ENCODE results near the gene EOMES.
A peak's percentile ranks its signal among the peaks of the same experiment; 100 is the strongest.

Gene EOMES

DNA sequence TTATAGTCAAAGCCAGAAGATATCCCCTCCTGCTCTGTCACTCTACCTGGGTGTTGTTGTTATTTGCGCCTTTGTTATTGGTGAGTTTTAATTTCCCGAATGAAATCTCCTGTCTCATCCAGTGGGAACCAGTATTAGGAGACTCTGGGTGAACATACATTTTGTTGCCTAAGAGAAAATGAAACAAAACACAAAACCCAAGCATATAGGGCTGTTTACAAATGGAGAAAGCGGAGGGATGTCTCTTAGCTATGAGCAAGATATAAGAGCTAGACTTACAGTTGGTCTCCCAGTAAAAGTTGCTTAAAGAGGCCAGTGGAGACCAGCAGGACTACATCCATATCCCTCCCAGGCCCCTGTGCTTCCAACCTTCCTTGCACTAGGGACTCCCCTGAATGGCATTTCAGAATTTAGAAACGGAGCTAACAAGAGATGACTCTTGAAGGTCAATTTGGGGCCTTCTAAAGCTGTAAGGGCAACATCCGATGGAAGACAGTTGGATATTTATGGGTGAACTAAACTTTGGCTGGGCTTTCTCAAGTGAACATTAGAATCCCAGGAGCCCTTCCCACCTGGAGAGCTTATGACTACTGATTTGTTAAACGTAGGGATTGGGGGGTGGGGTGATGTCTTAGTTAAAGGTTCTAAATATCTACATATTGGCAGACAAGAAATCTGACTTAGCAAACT, 2.7 kb downstream of the EOMES start:
- no peak for DNase-seq

DNA sequence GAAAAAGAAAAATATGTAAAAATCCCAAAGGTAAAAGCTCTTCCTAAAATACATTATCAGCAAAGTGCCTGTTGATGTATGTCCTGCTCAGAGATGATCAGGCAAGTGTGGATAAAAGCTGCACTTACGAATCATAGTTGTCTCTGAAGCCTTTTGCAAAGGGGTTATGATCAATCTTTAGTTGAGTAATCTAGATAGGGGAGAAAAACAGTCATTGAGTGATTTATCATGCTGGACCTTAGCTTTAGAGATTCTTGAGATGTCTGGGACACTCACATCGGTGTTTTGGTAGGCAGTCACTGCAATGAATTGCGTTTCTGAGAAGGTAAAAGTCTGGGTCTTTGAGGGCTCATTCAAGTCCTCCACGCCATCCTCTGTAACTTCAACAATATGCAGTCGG, 3.7 kb downstream of the EOMES start:
- no peak for DNase-seq

DNA sequence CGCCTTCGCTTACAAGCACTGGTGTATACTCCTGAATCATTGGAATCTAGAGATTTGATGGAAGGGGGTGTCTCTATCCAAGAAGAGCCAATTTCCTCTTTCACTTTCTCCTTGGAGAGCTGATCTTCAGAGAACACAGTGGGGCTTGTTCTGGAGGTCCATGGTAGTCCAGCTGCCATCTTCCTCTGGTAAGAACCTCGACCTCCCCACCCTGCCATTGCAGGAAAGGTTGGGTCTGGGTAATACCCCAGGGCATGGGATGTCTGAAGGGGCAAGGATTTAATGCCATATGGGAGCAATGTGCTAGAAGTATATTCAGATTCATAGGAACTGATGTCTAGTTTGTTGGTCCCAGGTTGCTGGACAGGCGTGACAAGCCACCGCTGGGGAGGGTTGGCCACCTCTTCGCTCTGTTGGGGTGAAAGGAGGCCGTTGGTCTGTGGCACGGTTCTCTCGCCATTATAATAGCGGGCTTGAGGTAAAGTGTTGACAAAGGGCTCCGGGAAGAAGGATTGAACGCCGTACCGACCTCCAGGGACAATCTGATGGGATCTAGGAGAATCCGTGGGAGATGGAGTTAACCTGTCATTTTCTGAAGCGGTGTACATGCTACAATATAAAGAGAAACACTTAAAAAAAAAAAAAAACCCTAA, 4.8 kb downstream of the EOMES start:
- no peak for DNase-seq

DNA sequence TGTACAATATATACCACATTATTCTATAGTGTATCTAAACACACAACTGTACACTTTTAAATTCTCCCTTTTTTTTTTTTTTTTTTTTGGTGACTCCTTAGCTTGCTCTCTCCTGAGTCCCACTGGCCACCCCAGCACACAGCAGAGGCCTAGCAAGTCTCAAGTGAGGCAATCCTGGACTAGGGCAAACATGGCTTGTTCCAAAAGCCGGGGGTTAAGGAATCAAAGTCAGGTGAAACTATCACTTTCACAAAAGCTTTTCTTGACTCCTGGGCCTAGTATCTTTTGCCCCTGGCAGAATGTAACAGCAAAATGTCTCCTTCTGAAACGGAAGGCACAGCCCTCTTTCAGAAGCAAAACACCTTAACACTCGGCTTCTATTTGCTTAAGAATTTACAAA, 5.8 kb downstream of the EOMES start:
- no peak for DNase-seq

DNA sequence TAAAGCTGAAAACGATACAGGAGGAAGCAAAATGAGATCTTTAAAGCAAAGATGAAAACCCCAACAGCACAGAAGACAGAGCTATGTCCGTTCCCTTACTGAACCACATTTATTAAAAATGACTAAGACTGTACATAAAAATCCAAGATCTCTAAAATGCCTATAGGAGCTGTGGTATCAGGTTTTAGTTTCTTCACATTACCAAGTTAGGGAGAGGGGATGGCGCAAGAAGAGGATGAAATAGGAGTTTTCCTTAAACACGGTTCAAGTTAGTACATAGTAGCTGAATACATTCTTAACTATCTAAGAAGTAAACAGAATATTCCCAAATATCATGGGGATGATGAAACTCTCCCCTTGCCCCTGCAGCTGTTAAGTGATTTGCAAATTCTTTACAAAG, 6.3 kb downstream of the EOMES start:
- no peak for DNase-seq

DNA sequence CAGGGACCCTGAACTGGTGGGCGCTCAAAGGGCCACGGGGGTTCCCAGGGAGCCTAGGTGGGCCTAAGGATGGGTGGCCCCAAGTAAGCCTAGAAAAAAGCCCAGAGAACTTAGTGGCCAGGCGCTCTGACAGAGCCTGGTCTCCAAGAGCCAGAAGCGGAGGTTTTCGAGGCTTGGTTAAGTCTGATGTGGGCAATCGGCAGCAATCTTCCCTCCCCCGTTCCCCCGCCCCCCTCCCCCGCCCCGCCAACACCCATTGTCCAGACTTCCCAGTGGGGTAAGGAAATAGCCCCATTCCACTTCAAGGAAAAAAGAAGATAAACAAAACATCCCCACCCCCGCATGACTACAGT, 6.7 kb downstream of the EOMES start:
- no peak for DNase-seq

DNA sequence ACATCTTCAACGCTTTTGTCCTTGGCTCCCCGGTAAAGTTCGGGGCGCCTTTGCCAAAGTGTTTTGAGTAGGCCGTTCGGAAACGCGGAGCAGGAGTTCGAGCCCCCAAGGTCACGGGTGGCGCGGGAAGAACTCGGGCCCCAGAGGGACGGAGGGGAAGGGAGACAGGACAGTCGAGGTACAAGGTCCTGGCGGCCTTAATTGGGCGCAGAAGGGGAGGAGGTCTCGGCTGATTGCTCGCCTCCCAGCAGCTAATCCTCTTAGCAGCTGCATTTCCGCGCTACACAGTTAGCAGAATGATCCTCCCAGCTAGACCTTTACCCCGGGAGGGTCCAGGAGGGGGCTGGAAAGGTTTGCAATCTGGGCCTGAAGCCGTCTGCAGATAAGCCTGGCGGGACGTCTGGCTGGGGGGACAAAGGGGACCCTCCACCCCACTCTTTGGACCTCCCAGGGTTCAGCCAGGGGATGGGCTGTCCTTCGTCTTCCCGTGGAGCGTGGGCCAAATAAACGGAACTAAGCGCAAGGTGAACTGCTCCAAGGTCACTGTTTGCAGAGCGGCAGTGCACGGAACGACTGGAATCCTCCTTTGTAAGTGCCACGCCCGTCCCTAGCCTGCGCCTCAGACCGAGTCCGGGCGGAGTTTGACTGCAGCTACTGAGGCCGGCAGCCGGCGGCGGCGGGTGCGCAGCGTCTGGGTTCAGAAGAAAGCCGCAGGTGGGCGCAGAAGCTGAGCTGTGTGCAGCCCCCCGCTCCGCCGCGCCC, 7.2 kb downstream of the EOMES start:
- no peak for DNase-seq

DNA sequence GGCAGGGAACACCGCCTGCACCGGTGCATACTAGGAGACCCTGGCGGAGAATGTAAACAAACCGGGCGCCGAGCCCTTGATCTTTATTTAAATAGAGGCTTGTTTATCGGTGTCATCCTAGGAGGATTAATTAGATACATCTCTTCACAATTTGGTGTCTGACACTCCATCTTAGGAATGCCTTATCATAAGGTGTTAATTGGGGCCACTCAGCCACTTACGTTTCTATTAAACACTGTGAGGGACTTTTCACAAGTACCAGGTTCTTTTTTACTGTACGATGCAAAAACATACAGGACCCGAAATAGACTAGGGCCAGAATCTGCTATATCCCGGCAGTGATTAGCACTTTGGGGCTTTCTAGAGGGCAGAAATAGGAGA, 8.0 kb downstream of the EOMES start:
- DNase-seq: no peak

DNA sequence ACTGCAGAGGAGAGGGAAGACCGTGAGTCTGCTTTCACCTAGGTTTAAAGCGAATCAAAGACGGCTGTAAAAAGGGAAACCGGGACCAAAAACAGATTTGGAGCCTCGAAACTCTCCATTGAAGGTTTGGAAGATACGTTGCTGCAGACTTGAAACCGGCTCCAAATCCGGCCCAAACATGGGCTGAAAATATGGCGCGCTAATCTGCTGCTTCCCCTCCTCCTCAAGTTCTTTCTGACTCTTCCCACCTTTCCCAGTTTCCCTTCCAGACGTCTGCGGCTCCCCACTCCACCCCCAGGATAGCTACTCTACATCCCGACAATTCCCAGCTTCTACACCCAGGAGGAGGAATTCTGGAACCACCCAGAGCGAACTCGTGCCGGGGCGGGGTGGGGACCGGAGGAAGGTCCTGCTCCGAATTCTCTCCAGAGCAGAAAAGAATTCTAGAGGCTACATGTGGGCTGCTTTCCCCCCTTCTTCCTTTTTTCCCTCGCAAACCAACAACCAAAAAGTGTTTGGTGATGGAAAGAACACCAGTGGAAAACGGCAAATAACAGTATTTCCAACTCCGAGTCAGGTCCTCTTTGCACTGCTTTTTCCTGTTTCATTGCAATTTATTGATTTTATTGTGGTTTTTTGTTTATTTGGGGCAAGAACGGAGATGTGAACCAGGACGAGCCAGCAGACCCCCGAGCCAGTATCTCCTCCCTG, 8.5 kb downstream of the EOMES start:
- DNase-seq: no peak

DNA sequence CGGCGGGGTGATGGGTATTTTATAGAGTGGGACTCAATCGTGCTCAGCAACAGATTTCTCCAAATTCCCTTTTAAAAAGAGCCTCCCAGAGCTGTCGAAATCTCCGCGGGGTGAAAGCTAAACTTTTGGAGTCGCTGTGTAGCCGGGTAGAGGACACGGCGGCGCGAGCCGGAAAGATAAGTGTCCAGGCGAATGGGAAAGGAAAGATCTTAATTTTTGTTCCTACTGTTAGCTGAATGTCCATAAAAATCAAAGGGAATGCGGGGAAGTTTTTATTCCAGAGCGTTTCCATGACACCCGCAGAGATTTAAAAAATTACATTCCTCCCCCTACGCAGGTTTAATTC, 9.1 kb downstream of the EOMES start:
- DNase-seq: no peak

DNA sequence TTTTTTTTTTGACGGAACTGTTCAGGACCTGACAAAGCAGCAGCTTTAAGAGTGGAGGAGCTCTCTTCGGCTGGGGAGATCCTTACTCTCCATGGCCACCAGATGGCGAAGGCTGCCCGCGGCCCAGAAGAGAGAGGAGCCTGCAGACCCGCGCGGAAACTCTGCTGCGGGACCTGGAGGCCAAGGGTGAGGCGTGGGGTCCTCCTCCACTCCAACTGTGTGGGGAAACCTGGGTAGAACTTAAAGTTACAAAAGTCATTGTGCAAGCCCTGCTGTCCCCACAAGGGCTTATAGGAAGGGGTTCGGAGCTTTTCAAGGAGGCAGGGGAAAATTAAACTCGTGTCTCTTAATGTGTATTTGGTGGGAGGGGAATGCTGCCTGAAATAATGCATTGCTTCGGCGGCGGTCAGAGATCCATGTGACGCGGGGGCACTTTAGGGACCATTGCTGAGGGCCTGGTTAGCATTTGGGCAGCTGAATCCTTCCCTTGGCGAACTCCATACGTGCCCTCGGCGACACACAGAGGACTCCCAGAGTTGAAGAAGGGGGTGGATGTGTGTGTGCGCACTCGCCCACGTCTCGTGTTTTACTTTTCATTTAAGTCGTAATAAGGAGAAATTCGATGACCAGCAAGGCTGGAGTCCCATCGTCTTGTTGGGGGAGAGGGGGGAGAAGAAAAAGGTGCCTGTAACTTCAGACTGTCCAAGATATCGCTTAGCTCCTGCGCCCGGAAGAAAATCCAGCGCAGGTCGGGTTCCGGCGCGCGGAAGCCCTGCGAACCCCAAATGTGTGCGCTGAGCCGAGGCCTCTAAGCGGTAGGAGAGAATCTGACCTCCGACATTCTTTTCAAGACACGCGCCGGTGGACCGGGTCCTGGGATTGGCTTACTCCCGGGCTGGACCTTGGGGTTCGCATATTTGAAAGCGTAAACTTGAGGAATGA, 9.7 kb downstream of the EOMES start:
- DNase-seq: peak; percentile 78

DNA sequence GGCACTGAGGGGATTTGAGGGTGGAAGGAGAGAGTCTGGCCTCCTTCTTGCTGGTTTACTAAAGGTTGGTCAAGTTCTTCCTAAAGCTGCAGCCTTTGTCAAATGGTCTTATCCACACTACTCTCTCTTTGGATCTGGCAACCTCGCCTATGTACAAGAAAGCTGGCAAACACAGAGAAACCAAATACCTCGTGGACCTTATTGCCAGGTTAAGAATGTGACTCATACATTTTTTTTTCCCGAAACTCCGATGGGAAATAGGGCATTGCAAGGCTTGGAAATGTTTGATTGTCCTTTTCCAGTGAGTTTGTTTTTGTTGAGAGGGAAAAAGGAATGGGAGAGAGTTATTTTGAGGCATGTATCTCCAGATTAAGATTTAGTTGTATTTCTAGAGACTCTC, 13.9 kb downstream of the EOMES start:
- no peak for DNase-seq

DNA sequence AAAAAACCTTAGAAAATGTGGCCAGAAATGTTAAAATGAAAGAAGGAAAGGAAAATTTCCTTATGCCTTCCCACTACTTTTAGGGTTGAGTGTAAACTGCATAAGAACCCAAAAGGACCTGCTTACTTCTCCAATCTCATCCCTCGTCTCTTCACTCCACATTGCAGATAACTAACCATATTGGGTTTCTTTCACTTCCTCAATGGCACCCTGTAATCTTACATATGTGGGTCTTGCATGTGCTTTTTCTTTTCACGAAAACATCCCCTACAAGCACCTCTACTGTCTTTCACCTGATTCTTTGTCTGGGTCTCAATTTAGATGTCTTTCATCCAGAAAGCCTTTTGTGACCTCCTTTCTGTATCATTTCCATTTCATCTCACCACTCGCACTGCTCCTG, 23.1 kb downstream of the EOMES start:
- DNase-seq: no peak

DNA sequence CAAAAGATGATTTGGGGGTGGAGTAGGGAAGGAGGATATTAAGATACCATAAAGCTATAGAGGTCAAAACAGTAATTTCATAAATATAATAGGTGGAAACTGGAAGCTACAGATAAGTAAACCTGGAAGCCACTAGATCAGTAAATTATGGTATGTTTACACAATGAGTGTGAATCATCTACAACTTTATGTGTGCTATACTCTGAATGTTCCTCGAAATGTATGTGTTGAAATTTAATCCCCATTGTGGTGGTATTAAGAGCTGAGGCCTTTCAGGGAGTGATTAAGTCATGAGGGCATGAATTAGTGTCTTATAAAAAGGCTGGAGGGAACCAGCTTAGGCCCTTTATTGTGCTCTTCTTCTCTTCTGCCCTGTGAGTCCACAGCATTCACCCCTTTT, 25.2 kb downstream of the EOMES start:
- DNase-seq: no peak

DNA sequence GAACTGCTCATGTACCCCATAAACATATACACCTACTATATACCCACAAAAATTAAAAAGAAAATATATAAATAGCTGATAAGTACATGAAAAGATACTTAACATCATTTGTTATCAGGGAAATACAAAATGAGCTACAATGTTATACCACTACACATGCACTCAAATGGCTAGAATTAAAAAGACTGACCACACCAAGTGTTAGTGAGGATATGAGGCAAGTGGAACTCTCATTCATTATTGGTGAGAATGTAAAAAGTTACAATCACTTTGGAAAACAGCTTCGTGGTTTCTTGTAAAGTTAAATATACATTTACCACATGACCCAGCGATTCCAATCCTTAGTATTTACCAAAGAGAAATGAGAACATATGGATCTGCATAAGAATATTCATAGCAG, 26.5 kb downstream of the EOMES start:
- no peak for DNase-seq

DNA sequence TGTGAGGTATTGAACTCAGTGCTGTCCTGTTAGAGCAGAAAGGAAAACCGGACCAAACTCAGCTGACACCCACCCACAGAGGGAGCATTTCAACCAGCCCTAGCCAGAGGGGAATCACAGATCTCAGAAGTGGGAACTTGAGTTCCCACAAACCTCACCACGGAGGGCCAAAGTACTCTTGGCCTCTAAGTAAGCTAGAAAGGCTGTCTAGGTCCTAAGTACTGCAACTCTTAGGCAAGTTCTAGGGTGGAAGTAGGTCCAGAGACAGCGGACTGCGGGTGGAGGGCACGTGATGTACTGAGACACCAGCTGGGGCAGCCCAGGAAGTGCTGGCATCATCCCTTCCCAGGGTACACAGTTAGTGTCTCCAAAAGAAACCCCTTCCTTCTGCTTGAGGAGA, 34.1 kb downstream of the EOMES start:
- no peak for DNase-seq

DNA sequence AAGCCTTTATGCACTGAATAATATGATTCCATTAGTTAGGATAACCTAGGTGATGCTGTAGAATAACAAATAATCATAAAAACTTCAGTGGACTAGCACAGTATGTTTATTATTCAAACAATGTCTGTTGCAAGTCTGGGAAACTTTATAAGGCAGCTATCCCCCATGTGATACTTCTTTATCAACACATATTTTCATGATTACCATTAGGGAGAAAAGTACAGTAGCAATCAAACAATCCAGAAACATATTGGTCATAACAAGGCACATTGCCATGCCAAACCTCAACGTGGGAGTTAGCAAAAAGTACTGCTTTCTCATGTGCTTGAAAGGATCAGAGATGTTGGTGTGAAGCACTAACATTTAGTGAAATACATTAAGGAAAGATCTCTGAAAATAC, 35.5 kb downstream of the EOMES start:
- DNase-seq: no peak

DNA sequence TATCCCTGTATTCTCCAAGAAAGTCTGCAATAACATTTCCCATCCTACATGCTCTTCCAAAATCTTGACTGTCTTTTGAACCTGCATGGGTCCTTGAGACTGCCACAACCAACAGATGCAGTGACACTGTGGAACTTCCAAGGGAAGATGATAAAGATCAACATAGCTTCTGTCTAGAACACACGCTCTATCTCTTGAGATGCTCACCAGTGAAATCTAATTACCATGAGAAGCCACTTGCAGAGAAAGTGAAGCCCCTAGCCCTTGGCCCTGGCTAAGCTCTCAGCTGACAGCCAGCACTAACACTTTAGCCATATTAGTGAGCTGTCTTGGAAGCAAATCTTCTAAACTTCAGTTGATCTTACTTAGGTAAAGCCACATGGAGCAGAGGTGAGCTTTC, 36.6 kb downstream of the EOMES start:
- DNase-seq: no peak

DNA sequence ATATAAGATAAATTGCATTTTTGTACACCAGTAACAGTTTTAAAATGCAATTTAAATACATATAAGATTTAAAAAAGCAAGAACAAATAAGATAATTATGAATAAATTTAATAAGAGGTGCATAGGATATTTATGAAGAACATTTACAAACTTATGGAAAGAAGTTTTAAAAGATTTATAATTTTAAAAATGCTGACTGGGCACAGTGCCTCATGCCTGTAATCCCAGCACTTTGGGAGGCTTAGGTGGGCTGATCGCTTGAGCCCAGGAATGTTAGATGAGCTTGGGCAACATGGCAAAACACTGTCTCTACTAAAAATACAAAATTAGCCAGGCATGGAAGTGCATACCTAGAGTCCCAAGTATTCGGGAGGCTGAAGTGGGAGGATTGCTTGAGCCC, 37.8 kb downstream of the EOMES start:
- DNase-seq: no peak

DNA sequence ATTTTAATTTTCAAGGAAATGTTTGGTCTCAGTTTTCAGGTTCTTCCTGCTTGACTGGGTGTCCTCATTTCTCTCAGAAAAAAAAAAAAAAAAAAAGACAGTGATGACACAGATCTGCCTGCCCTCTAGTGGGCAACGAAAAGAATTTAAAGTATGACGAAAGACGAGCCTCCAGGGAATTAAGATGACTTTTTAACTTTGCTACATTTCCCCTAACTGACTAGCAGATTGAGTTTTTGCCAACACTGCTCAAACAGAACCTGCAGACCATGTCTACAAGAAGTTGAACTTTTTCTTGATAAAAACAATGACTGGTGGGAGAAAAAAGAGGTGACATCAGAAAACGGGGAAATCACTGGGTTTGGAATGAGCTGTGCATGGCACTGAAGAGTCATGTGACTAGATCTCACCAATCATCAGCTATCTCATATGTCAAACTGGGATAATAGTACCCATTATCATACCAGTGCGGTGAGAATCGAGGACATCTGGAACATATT, 40.8 kb downstream of the EOMES start:
- DNase-seq: peak; percentile 91 to 93

DNA sequence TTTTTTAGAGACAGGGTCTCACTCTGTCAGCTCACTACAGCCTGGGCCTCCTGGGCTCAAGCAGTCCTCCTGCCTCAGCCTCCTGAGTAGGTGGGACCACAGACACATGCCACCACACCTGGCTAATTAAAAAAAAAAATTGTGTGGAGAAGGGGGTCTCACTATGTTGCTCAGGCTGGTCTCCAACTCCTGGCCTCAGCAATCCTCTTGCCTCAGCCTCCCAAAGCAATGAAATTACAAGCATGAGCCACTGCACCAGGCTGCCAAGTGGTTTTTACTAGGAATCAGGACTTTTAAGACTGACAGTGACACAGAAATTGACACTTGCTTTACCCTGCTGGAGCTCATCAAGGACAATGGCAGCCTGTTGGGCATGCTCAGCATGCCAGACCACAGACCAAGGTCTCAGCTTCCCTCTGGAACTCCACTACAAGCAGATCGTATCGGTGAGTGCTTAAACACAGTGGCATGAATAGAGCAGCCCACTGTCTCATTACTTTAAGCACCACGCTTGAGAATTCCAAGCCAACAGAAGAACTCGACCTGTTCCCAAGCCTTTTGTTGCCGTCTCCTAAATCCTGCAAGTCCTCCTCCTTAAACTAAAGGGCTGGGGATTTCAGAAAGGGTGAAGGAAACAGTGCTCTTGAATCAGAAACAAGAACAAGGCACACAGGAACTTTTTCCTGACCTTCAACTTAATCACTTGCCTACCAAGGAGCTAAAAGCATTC, 41.4 kb downstream of the EOMES start:
- DNase-seq: no peak

DNA sequence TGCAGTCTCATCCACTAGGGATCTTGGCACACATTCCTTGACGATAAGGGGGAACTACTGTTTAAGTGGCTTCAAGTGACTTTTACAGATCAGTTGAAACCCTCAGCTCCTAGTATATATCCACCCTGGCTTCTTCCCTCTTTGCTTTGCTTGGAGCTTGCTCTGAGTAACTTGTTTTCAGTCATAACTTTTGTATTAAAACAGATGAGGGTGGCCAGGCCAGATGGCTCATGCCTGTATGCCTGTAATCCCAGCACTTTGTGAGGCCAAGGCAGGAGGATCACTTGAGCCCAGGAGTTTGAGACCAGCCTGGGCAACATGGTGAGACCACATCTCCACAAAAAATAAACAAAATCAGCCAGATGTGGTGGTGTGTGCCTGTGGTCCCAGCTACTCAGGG, 42.4 kb downstream of the EOMES start:
- no peak for DNase-seq
